CD4-positive, alpha-beta T cell treated with Interleukin-15 for 4 hours (primary cell): Measurements from ENCODE around the gene SLC23A2.
"Not testable (repeated sequence)": the region's sequence is repeated elsewhere in the genome, so short reads cannot be mapped to it uniquely, and the experiment has no call there.

Source experiments
- DNase-seq: peaks from one replicate; pipeline ENCODE4 v3.0.0-alpha.2; 2020; ENCODE audit warnings: low spot score

SLC23A2 gene

GRCh38 chr20:4876301-4876700 is 125.0 kb downstream of the SLC23A2 start:
- DNase-seq = no peak

- no peak for DNase-seq
Observed at GRCh38 chr20:4875578-4876067, 125.7 kb downstream of the SLC23A2 start.

- DNase-seq = no peak
Observed at GRCh38 chr20:4873396-4873795, 127.9 kb downstream of the SLC23A2 start.

GRCh38 chr20:4871486-4871885 is 129.8 kb downstream of the SLC23A2 start:
- DNase-seq = no peak

- DNase-seq = no peak
Observed at GRCh38 chr20:4870906-4871305, 130.4 kb downstream of the SLC23A2 start.

GRCh38 chr20:4869290-4870193 is 131.8 kb downstream of the SLC23A2 start:
- DNase-seq = peak; percentile 38

GRCh38 chr20:4867051-4867450 is 134.3 kb downstream of the SLC23A2 start:
- DNase-seq = no peak

- DNase-seq = no peak
Observed at GRCh38 chr20:4866429-4866828, 134.9 kb downstream of the SLC23A2 start.

- DNase-seq = no peak
Observed at GRCh38 chr20:4864311-4864752, 137.0 kb downstream of the SLC23A2 start.

- DNase-seq = no peak
Observed at GRCh38 chr20:4862661-4863060, 138.6 kb downstream of the SLC23A2 start.

GRCh38 chr20:4861961-4862360 is 139.3 kb downstream of the SLC23A2 start:
- DNase-seq = no peak

GRCh38 chr20:4858000-4858399 is 143.3 kb downstream of the SLC23A2 start:
- no peak for DNase-seq

GRCh38 chr20:4856022-4856755 is 145.1 kb downstream of the SLC23A2 start:
- no peak for DNase-seq

GRCh38 chr20:4855555-4855954 is 145.8 kb downstream of the SLC23A2 start:
- no peak for DNase-seq

- no peak for DNase-seq
Observed at GRCh38 chr20:4855097-4855496, 146.2 kb downstream of the SLC23A2 start.

GRCh38 chr20:4854561-4854901 is 146.8 kb downstream of the SLC23A2 start:
- no peak for DNase-seq

GRCh38 chr20:4853757-4854560 is 147.4 kb downstream of the SLC23A2 start:
- no peak for DNase-seq

- no peak for DNase-seq
Observed at GRCh38 chr20:4853004-4853403, 148.3 kb downstream of the SLC23A2 start.

- DNase-seq = no peak
Observed at GRCh38 chr20:4850960-4851359, 150.3 kb downstream of the SLC23A2 start.

- not testable (repeated sequence) for DNase-seq
Observed at GRCh38 chr20:4848829-4849228, 152.5 kb downstream of the SLC23A2 start.

GRCh38 chr20:4848041-4848440 is 153.3 kb downstream of the SLC23A2 start:
- no peak for DNase-seq

GRCh38 chr20:4846821-4847220 is 154.5 kb downstream of the SLC23A2 start:
- no peak for DNase-seq
